OCI-LY1 (cell line): ENCODE data around the gene DOCK3.

ENCODE experiments used
- H2AFZ ChIP-seq: fragments of 200-600 bp; sonication (generic), shearing (Covaris generic); 2 replicates; pipeline ENCODE4 v1.6.0; 2014; ENCODE audit warnings: antibody characterized with exemption, mild to moderate bottlenecking, low read length
- H3F3A ChIP-seq: fragments of 200-600 bp; sonication (generic), shearing (Covaris generic); 2 replicates; pipeline ENCODE4 v1.6.0; 2014; ENCODE audit warnings: mild to moderate bottlenecking, antibody characterized with exemption, low read length, moderate library complexity; ENCODE audit not compliant: insufficient read depth
- H3K27ac ChIP-seq: fragments of 200-600 bp; sonication (generic); 2 replicates; pipeline ENCODE4 v1.5.1; 2014; ENCODE audit warnings: low read length, mixed run types, mild to moderate bottlenecking, low read depth; ENCODE audit not compliant: poor library complexity, severe bottlenecking
- H3K27me3 ChIP-seq: fragments of 200-600 bp; sonication (generic); 2 replicates; pipeline ENCODE4 v1.6.0; 2014; ENCODE audit warnings: antibody characterized with exemption, mild to moderate bottlenecking, low read length, moderate library complexity; ENCODE audit not compliant: insufficient read depth
- H3K36me3 ChIP-seq: fragments of 200-600 bp; sonication (generic); 2 replicates; pipeline ENCODE4 v1.6.1; 2014; ENCODE audit warnings: mild to moderate bottlenecking, antibody characterized with exemption, low read length, moderate library complexity, mixed read lengths; ENCODE audit not compliant: insufficient read depth
- H3K4me1 ChIP-seq: fragments of 200-600 bp; sonication (generic); 2 replicates; pipeline ENCODE4 v1.5.1; 2014; ENCODE audit warnings: mild to moderate bottlenecking, low read length, moderate library complexity; ENCODE audit not compliant: insufficient read depth, severe bottlenecking
- H3K4me2 ChIP-seq: fragments of 200-600 bp; sonication (generic), shearing (Covaris generic); 2 replicates; pipeline ENCODE4 v1.6.1; 2014; ENCODE audit warnings: low read length
- H3K4me3 ChIP-seq: fragments of 200-600 bp; sonication (generic); 2 replicates; pipeline ENCODE4 v1.5.1; 2014; ENCODE audit warnings: low read length, low read depth, mild to moderate bottlenecking, mixed read lengths; ENCODE audit not compliant: poor library complexity, severe bottlenecking
- H3K79me2 ChIP-seq: fragments of 200-600 bp; shearing (Covaris generic); 2 replicates; pipeline ENCODE4 v1.6.1; 2016; ENCODE audit warnings: mixed run types, low read length, mixed read lengths; ENCODE audit not compliant: insufficient read depth
- H3K9ac ChIP-seq: fragments of 200-600 bp; sonication (generic), shearing (Covaris generic); 2 replicates; pipeline ENCODE4 v1.6.1; 2014; ENCODE audit warnings: mild to moderate bottlenecking, low read length, mixed read lengths
- H3K9me2 ChIP-seq: fragments of 200-600 bp; sonication (generic), shearing (Covaris generic); 2 replicates; pipeline ENCODE4 v1.6.1; 2014; ENCODE audit warnings: low read depth, mild to moderate bottlenecking, low read length, mixed read lengths
- H3K9me3 ChIP-seq: fragments of 200-600 bp; shearing (Covaris generic); 2 replicates; pipeline ENCODE4 v1.6.1; 2014; ENCODE audit warnings: low read length, mixed read lengths
- H4K20me1 ChIP-seq: fragments of 200-600 bp; sonication (generic), shearing (Covaris generic); 2 replicates; pipeline ENCODE4 v1.6.0; 2016; ENCODE audit warnings: mild to moderate bottlenecking, low read length; ENCODE audit not compliant: insufficient read depth
- EZH2 ChIP-seq: fragments of 200-600 bp; sonication (generic), shearing (Covaris generic); IDR thresholded peaks from 2 replicates; pipeline ENCODE4 v1.8.0; 2017; ENCODE audit warnings: borderline replicate concordance, mixed run types, mild to moderate bottlenecking, antibody characterized with exemption, low read length, moderate library complexity, mixed read lengths
- TF ChIP-seq, protein P1 (sequence below): fragments of 200-600 bp; sonication (generic), shearing (Covaris generic); IDR thresholded peaks from 2 replicates; pipeline ENCODE4 v1.5.1; 2017; ENCODE audit warnings: mild to moderate bottlenecking, antibody characterized with exemption, low read length, moderate library complexity, mixed read lengths

DOCK3 gene

DNA sequence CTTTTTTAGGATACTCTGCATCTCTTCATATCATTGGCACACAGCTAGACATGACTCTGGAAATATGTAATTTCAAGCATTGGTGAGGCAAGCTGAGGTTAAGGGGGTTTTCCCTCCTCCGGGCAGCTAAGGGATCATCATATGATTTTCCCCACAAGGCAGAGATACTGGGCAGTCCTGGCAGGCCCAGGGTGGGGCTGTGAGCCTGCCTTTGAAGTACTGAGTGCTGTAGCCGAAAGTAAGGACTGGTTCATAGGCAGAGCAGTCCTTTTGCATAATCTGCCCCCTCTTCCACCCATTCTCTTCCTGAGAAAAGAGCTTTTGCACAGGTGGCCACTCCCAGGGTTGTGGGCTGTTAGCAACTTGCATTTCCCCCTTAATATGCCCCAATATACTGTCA, 541.6 kb downstream of the DOCK3 start:
- Histone ChIP-seq H3K27ac (no peak overlapping the region), H3K4me2 (no peak overlapping the region), H3K36me3 (no peaks in the 10 kb centered on the region), H3K4me3 (no peak overlapping the region), H3K9ac (no peak overlapping the region), H3F3A (no peaks in the 10 kb centered on the region), H3K27me3 (no peaks in the 10 kb centered on the region), H3K4me1 (no peaks in the 10 kb centered on the region), H3K9me2 (no peaks in the 10 kb centered on the region), H4K20me1 (no peaks in the 10 kb centered on the region), H3K79me2 (no peaks in the 10 kb centered on the region), H2AFZ (no peak overlapping the region), H3K9me3 (no peaks in the 10 kb centered on the region)
- TF ChIP-seq EZH2: no peak
- TF ChIP-seq, protein P1, sequence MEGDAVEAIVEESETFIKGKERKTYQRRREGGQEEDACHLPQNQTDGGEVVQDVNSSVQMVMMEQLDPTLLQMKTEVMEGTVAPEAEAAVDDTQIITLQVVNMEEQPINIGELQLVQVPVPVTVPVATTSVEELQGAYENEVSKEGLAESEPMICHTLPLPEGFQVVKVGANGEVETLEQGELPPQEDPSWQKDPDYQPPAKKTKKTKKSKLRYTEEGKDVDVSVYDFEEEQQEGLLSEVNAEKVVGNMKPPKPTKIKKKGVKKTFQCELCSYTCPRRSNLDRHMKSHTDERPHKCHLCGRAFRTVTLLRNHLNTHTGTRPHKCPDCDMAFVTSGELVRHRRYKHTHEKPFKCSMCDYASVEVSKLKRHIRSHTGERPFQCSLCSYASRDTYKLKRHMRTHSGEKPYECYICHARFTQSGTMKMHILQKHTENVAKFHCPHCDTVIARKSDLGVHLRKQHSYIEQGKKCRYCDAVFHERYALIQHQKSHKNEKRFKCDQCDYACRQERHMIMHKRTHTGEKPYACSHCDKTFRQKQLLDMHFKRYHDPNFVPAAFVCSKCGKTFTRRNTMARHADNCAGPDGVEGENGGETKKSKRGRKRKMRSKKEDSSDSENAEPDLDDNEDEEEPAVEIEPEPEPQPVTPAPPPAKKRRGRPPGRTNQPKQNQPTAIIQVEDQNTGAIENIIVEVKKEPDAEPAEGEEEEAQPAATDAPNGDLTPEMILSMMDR: no peak

DNA sequence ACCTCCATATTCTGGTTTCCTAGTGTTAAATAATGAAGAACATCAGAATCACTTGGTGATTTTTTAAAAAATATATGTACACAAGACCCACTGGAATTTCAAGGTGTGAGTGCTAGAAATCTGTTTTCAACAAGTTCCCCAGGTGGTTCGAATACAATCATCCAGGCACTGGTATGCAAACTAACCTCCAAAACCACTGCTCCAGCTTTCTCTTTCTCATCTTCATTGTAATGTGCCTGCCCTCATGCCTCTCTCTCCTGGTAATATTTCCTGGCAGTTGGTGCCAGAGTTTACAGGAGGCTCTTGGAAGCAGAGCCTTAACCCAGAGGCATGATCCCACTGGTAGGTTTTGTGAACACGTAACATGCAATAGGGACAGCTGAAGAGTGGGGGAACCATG, 547.2 kb downstream of the DOCK3 start:
- Histone ChIP-seq H3K27me3 (no peaks in the 10 kb centered on the region), H3K27ac (no peak overlapping the region), H4K20me1 (no peaks in the 10 kb centered on the region), H3K4me3 (no peak overlapping the region), H3K79me2 (no peaks in the 10 kb centered on the region), H3K4me1 (no peaks in the 10 kb centered on the region), H3K9me3 (no peaks in the 10 kb centered on the region), H3F3A (no peaks in the 10 kb centered on the region), H3K9ac (no peak overlapping the region), H3K36me3 (no peaks in the 10 kb centered on the region), H2AFZ (no peak overlapping the region), H3K9me2 (no peaks in the 10 kb centered on the region), H3K4me2 (no peak overlapping the region)
- TF ChIP-seq, protein P1: no peak
- no peak for TF ChIP-seq EZH2

DNA sequence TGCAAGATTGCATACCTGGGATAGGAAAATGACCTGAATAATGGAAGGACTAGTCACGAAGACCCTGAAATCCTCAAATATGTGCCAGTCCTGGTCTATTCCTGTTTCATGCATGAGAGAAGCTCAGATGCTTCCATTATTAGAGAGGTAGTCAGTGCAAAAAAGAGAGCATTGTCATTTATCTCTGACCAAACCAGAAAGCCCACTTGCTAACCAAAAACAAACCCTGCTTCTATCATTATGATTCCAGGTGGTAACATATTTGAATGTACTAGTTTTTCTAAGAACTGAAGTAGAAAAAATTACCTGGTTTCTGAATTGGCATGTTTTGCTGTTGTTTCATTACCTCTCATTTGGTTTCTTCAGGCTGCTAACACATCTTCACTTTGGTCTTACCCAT, 549.6 kb downstream of the DOCK3 start:
- no peaks in the 10 kb centered on the region for H3K9me3 ChIP-seq
- no peak for TF ChIP-seq EZH2
- TF ChIP-seq, protein P1: no peak
- H3K4me2 ChIP-seq: no peak overlapping the region
- H3K27ac ChIP-seq: no peak overlapping the region
- H3K27me3 ChIP-seq: no peaks in the 10 kb centered on the region
- H2AFZ ChIP-seq: no peak overlapping the region
- no peaks in the 10 kb centered on the region for H3F3A ChIP-seq
- H3K4me3 ChIP-seq: no peak overlapping the region
- no peaks in the 10 kb centered on the region for H3K36me3 ChIP-seq
- no peak overlapping the region for H3K9ac ChIP-seq
- no peaks in the 10 kb centered on the region for H4K20me1 ChIP-seq
- no peaks in the 10 kb centered on the region for H3K4me1 ChIP-seq
- no peaks in the 10 kb centered on the region for H3K9me2 ChIP-seq
- no peaks in the 10 kb centered on the region for H3K79me2 ChIP-seq
